Esophagus squamous epithelium (tissue), 5 donors: Measurements from ENCODE around the gene UPF1. TPM values are rescaled to one million over a fixed set of nuclear protein-coding genes. Genes with fewer than 3 reads are reported as not detected.

Source experiments
- DNase-seq: peaks from one replicate; lab custom pipeline; 2025; lab: John Stamatoyannopoulos, UW
- H3K27ac ChIP-seq, 4 donors: fragments of 200-600 bp; sonication (generic); one replicate each; pipeline ENCODE4 v1.5.1; 2016 to 2019; ENCODE audit warnings: mild to moderate bottlenecking in 1 of 4
- H3K27me3 ChIP-seq, 4 donors: fragments of 200-600 bp; sonication (generic); 1 replicate in 3 of 4; 2 replicates in 1 of 4; pipeline versions ENCODE4 v1.5.1 to v1.6.0; 2017 to 2021; ENCODE audit warnings: antibody characterized with exemption in 1 of 4
- H3K36me3 ChIP-seq, 3 donors: fragments of 200-600 bp; sonication (generic); one replicate each; pipeline ENCODE4 v1.5.1; 2016 to 2019
- H3K4me1 ChIP-seq, 3 donors: fragments of 200-600 bp; sonication (generic); one replicate each; pipeline ENCODE4 v1.5.1; 2017 to 2019
- H3K4me3 ChIP-seq, 4 donors: fragments of 200-600 bp; sonication (generic); 1 replicate in 3 of 4; 2 replicates in 1 of 4; pipeline ENCODE4 v1.5.1; 2016 to 2019; ENCODE audit warnings: mild to moderate bottlenecking in 2 of 4, moderate library complexity in 1 of 4
- H3K9me3 ChIP-seq, 3 donors: fragments of 200-600 bp; sonication (generic); one replicate each; pipeline ENCODE4 v1.5.1; 2016 to 2019
- CTCF ChIP-seq, 6 experiments: fragments of 450-650 bp in 4 of 6; fragments of 200-600 bp in 2 of 6; sonication (generic) in 2 of 6; IDR thresholded peaks; one replicate each; pipeline ENCODE4 v1.5.1; 2016 to 2019; ENCODE audit warnings: antibody characterized with exemption in 6 of 6, mild to moderate bottlenecking in 4 of 6, moderate library complexity in 4 of 6
- POLR2A ChIP-seq, 4 donors: fragments of 450-650 bp; IDR thresholded peaks; one replicate each; pipeline ENCODE4 v1.6.1; 2017; ENCODE audit warnings: antibody characterized with exemption in 4 of 4, mild to moderate bottlenecking in 4 of 4, moderate library complexity in 3 of 4
- WGBS, 2 donors: methylation state at CpG; one replicate each; pipeline ENCODE4 v1.1.5; 2018; 5-methylcytosine and 5-hydroxymethylcytosine counted together
- intact Hi-C: fragments of 100-400 bp; cut with DNase I; formaldehyde crosslinking; loops from one replicate; pipeline ENCODE4 v1.15.0; 2022
- total RNA-seq, 4 donors: library from RNA; depleted of rRNA; stranded (reverse); fragments of >200 nt; gene quantifications; one replicate each; pipeline ENCODE4 v1.1.0, GENCODE V29; 2016
- donor health status: DM: yes; HTN: yes; CAD: no.

Gene UPF1
- total RNA-seq, 4 donors from 2014 or later: 31.6 to 69.7 (median 55.6) TPM

- Histone ChIP-seq H3K4me3 (no peak overlapping the region), H3K27me3 (peaks cover 0 to 35% (median 3%) of the 10 kb centered on the region in 4 donors), H3K4me1 (peaks cover 0 to 39% (median 22%) of the 10 kb centered on the region in 3 donors), H3K36me3 (peaks cover 22 to 39% (median 26%) of the 10 kb centered on the region in 3 donors), H3K9me3 (no peaks in the 10 kb centered on the region), H3K27ac (no peak overlapping the region)
- DNase-seq: no peak
- 39 to 58% methylated on average over 10 of the region's 62 CpGs for WGBS, 2 donors
- intact Hi-C loops: no loop called here
- TF ChIP-seq CTCF (IDR thresholded peaks at IDR 0.05) (no peak), POLR2A (IDR thresholded peaks at IDR 0.05) (no peak)
Measured at GRCh38 chr19:18869781-18870530, 38.2 kb downstream of the UPF1 start.

GRCh38 chr19:18870531-18871172, 38.9 kb downstream of the UPF1 start:
- TF ChIP-seq POLR2A (IDR thresholded peaks at IDR 0.05): no peak
- no peak for TF ChIP-seq CTCF (IDR thresholded peaks at IDR 0.05)
- intact Hi-C loops: no loop called here
- H3K4me1 ChIP-seq: peaks cover 0 to 39% (median 22%) of the 10 kb centered on the region in 3 donors
- peaks cover 15 to 32% (median 20%) of the 10 kb centered on the region in 3 donors for H3K36me3 ChIP-seq
- no peak for DNase-seq
- H3K27ac ChIP-seq: no peak overlapping the region
- H3K9me3 ChIP-seq: no peaks in the 10 kb centered on the region
- no peak overlapping the region for H3K4me3 ChIP-seq
- WGBS, 2 donors: 55 to 65% methylated on average over 21 to 23 of the region's 25 CpGs
- peaks cover 0 to 35% (median 3%) of the 10 kb centered on the region in 4 donors for H3K27me3 ChIP-seq

- Histone ChIP-seq H3K27me3 (peaks cover 0 to 35% (median 3%) of the 10 kb centered on the region in 4 donors), H3K36me3 (peaks cover 8 to 23% (median 16%) of the 10 kb centered on the region in 3 donors), H3K4me3 (no peak overlapping the region), H3K9me3 (no peaks in the 10 kb centered on the region), H3K27ac (no peak overlapping the region), H3K4me1 (peaks cover 0 to 34% (median 22%) of the 10 kb centered on the region in 3 donors)
- no peak for DNase-seq
- TF ChIP-seq CTCF (IDR thresholded peaks at IDR 0.05): no peak
- no peak for TF ChIP-seq POLR2A (IDR thresholded peaks at IDR 0.05)
- WGBS, 2 donors: 78 to 91% methylated on average over 6 to 7 of the region's 7 CpGs
- intact Hi-C loops: no loop called here
Measured at GRCh38 chr19:18871543-18871942, 39.8 kb downstream of the UPF1 start.

DNA sequence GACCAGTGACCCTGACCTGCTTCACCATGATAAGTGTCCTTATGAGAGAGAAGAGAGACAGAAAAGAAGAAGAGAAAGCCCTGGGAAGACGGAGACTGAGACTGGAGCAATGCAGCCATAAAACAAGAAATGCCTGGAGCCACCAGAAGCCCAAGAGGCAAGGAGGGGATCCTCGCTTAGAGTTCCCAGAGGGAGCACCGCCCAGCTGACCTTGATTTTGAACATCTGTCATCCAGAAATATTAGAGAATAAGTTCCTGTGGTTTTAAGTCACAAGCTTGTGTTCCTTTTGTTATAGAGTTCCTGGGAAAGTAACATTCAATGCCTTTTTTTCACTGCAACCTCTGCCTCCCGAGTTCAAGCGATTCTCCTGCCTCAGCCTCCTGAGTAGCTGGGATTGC, 44.0 kb downstream of the UPF1 start:
- H3K9me3 ChIP-seq: no peaks in the 10 kb centered on the region
- H3K4me3 ChIP-seq: no peak overlapping the region
- intact Hi-C loops: no loop called here
- 79 to 82% methylated on average over 5 of the region's 5 CpGs for WGBS, 2 donors
- no peak overlapping the region for H3K27ac ChIP-seq
- DNase-seq: no peak
- no peaks in the 10 kb centered on the region for H3K36me3 ChIP-seq
- TF ChIP-seq POLR2A (IDR thresholded peaks at IDR 0.05): no peak
- no peak for TF ChIP-seq CTCF (IDR thresholded peaks at IDR 0.05)
- H3K27me3 ChIP-seq: peaks cover 0 to 10% (median 0%) of the 10 kb centered on the region in 4 donors
- peaks cover 0 to 1% (median 0%) of the 10 kb centered on the region in 3 donors for H3K4me1 ChIP-seq

GRCh38 chr19:18876865-18877264, 45.1 kb downstream of the UPF1 start:
- WGBS, 2 donors: 92 to 93% methylated on average over 2 to 7 of the region's 7 CpGs
- no peak for DNase-seq
- intact Hi-C loops: no loop called here
- no peak overlapping the region for H3K4me3 ChIP-seq
- H3K36me3 ChIP-seq: no peaks in the 10 kb centered on the region
- TF ChIP-seq CTCF (IDR thresholded peaks at IDR 0.05): no peak
- TF ChIP-seq POLR2A (IDR thresholded peaks at IDR 0.05): no peak
- H3K27me3 ChIP-seq: peaks cover 0 to 5% (median 0%) of the 10 kb centered on the region in 4 donors
- no peaks in the 10 kb centered on the region for H3K9me3 ChIP-seq
- H3K27ac ChIP-seq: no peak overlapping the region
- no peaks in the 10 kb centered on the region for H3K4me1 ChIP-seq
